HG03060 (cell line): Measurements from ENCODE around the gene GALNT9.

Experiments
- ATAC-seq: cut with Tn5 transposase; IDR thresholded peaks from one replicate; pipeline ENCODE4 v1.9.1; 2021; ENCODE audit warnings: low read depth, moderate number of reproducible peaks; ENCODE audit not compliant: unreplicated experiment

GALNT9 gene

GRCh38 chr12:132327336-132328171 lies 1.8 kb downstream of the GALNT9 start:
- ATAC-seq, result no peak

- ATAC-seq, result no peak
Observed at GRCh38 chr12:132326646-132327045, 2.7 kb downstream of the GALNT9 start.

GRCh38 chr12:132325733-132326130 lies 3.7 kb downstream of the GALNT9 start:
- ATAC-seq, result no peak

GRCh38 chr12:132324841-132325732 lies 4.3 kb downstream of the GALNT9 start:
- no peak for ATAC-seq

GRCh38 chr12:132324173-132324572 lies 5.2 kb downstream of the GALNT9 start:
- no peak for ATAC-seq

- no peak for ATAC-seq
Observed at GRCh38 chr12:132323171-132324010, 6.0 kb downstream of the GALNT9 start.

- ATAC-seq, result no peak
Observed at GRCh38 chr12:132322206-132323132, 6.9 kb downstream of the GALNT9 start.

GRCh38 chr12:132321321-132322118 lies 7.9 kb downstream of the GALNT9 start:
- ATAC-seq, result no peak

GRCh38 chr12:132320767-132321211 lies 8.6 kb downstream of the GALNT9 start:
- ATAC-seq, result no peak

GRCh38 chr12:132319991-132320570 lies 9.3 kb downstream of the GALNT9 start:
- ATAC-seq, result no peak

GRCh38 chr12:132319359-132319950 lies 9.9 kb downstream of the GALNT9 start:
- ATAC-seq, result no peak

- ATAC-seq, result no peak
Observed at GRCh38 chr12:132318618-132319033, 10.8 kb downstream of the GALNT9 start.

GRCh38 chr12:132318135-132318534 lies 11.3 kb downstream of the GALNT9 start:
- no peak for ATAC-seq

GRCh38 chr12:132317233-132317938 lies 12.0 kb downstream of the GALNT9 start:
- no peak for ATAC-seq

- no peak for ATAC-seq
Observed at GRCh38 chr12:132316497-132317232, 12.7 kb downstream of the GALNT9 start.

- ATAC-seq, result no peak
Observed at GRCh38 chr12:132315951-132316350, 13.4 kb downstream of the GALNT9 start.

GRCh38 chr12:132315507-132315906 lies 13.9 kb downstream of the GALNT9 start:
- no peak for ATAC-seq
